ENCODE data around the gene SCN3A.

- TF ChIP-seq RCOR1 (IDR thresholded peaks at IDR 0.05; ENCODE audit: low read depth, low read length): no peak
- TF ChIP-seq CTCF (IDR thresholded peaks at IDR 0.05): no peak
- TF ChIP-seq KDM1A (IDR thresholded peaks at IDR 0.05; ENCODE audit: low read depth): no peak
- TF ChIP-seq REST (IDR thresholded peaks at IDR 0.05): no peak
- TF ChIP-seq POLR2A (IDR thresholded peaks at IDR 0.05; ENCODE audit: low read length): no peak
- TF ChIP-seq MYC (IDR thresholded peaks at IDR 0.05; ENCODE audit: borderline replicate concordance, low read length): no peak
- TF ChIP-seq ATOH8 (CRISPR knock-in tag; IDR thresholded peaks at IDR 0.05; ENCODE audit: low read depth): no peak
- TF ChIP-seq MAX (IDR thresholded peaks at IDR 0.05): no peak
- no peak for TF ChIP-seq ZFP36 (IDR thresholded peaks at IDR 0.05; ENCODE audit: borderline replicate concordance, partially characterized antibody)
- no peak for TF ChIP-seq BHLHE40 (IDR thresholded peaks at IDR 0.05; ENCODE audit: low read depth, low read length)
- no peak for TF ChIP-seq NFE2L2 (conservative IDR thresholded peaks at IDR 0.05; ENCODE audit: low read length)
- no peak for TF ChIP-seq POLR2AphosphoS2 (conservative IDR thresholded peaks at IDR 0.05; ENCODE audit: low read length)
- no peak for TF ChIP-seq USF2 (IDR thresholded peaks at IDR 0.05)
Measured at GRCh38 chr2:165161510-165161909, 42.3 kb downstream of the SCN3A start.

All from A549 (cell line).